Measurements from ENCODE around the gene C3orf20. TPM values are rescaled to one million over a fixed set of nuclear protein-coding genes. Genes with fewer than 3 reads are reported as not detected.
A peak's percentile ranks its signal among the peaks of the same experiment; 100 is the strongest.

The C3orf20 gene
- total and polyA plus RNA-seq, 9 of the 15 experiments (the other 6 are each of a cell fraction or from before 2014, with no cell fraction given): 0.04 TPM; not detected in 8

DNA sequence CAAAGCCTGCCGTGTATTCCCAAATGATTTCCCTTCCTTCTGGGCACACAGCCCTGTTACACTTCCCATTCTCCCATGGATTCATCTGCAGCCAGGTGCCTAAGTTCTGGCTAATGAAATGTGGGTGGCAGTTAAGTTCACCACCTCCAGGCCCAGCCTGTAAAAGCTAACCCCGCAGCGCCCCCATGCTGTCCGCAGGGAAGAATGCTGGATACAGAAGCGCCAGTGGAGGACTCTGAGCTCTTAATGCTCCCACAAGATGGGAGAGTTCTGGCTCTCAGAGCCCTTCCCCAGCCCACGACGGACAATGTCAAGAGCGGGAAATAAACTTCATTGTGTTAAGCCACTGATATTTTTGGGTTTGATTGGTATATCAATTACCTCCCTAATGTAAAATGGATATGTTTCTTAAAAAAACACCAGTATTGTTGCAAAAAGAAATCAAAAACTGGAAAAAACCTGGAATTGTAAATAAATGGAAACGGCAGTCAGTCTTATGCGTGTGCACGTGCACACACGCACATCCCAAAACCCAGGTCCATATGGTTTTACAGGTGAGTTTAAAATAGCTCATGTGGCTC, 106.1 kb downstream of the C3orf20 start (continued):
- TF ChIP-seq ARID3B (CRISPR knock-in tag; IDR thresholded peaks at IDR 0.05; ENCODE audit: borderline replicate concordance) (no peak), BCLAF1 (IDR thresholded peaks at IDR 0.05; ENCODE audit: borderline replicate concordance in 1 of 2, control insufficient read depth in 1 of 2, low read depth in 2 of 2, low read length in 1 of 2) (no peak), KAT7 (CRISPR knock-in tag; IDR thresholded peaks at IDR 0.05; ENCODE audit: borderline replicate concordance) (no peak), ZNF174 (CRISPR knock-in tag; IDR thresholded peaks at IDR 0.05) (no peak), STAT5A (IDR thresholded peaks at IDR 0.05; ENCODE audit: borderline replicate concordance, low read length) (no peak), SIN3A (IDR thresholded peaks at IDR 0.05; ENCODE audit: borderline replicate concordance in 2 of 2, control insufficient read depth in 1 of 2, low read depth in 2 of 2, low read length in 2 of 2) (no peak), PBX2 (CRISPR knock-in tag; IDR thresholded peaks at IDR 0.05; ENCODE audit: low read depth) (no peak), PBX2 (tag; conservative IDR thresholded peaks at IDR 0.05; ENCODE audit: low read depth) (no peak), ZKSCAN8 (CRISPR knock-in tag; IDR thresholded peaks at IDR 0.05) (no peak), ZFX (CRISPR knock-in tag; IDR thresholded peaks at IDR 0.05) (no peak), PHF20 (IDR thresholded peaks at IDR 0.05; ENCODE audit: partially characterized antibody) (no peak), ZBED1 (IDR thresholded peaks at IDR 0.05) (no peak), NFRKB (IDR thresholded peaks at IDR 0.05; ENCODE audit: low read depth) (no peak), RBFOX2 (IDR thresholded peaks at IDR 0.05; ENCODE audit: low read depth, low read length) (no peak), RAD21 (CRISPR knock-in tag; conservative IDR thresholded peaks at IDR 0.05 in 1 of 2, IDR thresholded peaks at IDR 0.05 in 1 of 2) (peak; percentile 71 to 94), RB1 (IDR thresholded peaks at IDR 0.05; ENCODE audit: low read depth) (peak; percentile 47; the same call in 1 of the 2 replicates), TEAD4 (IDR thresholded peaks at IDR 0.05; ENCODE audit: low read length) (0 out of 2 replicates have a peak, but pooled peaks have one; percentile 35), TEAD4 (CRISPR knock-in tag; IDR thresholded peaks at IDR 0.05; ENCODE audit: borderline replicate concordance) (no peak), MAFK (IDR thresholded peaks at IDR 0.05; ENCODE audit: low read length) (no peak), ZNF224 (CRISPR knock-in tag; IDR thresholded peaks at IDR 0.05) (no peak)
- TF ChIP-seq, protein P1, sequence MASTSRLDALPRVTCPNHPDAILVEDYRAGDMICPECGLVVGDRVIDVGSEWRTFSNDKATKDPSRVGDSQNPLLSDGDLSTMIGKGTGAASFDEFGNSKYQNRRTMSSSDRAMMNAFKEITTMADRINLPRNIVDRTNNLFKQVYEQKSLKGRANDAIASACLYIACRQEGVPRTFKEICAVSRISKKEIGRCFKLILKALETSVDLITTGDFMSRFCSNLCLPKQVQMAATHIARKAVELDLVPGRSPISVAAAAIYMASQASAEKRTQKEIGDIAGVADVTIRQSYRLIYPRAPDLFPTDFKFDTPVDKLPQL (IDR thresholded peaks at IDR 0.05; ENCODE audit: extremely low read depth, insufficient read length): no peak
